ENCODE results near the gene TOE1.
"Not testable (repeated sequence)": the region's sequence is repeated elsewhere in the genome, so short reads cannot be mapped to it uniquely, and the experiment has no call there.

The TOE1 gene

GRCh38 chr1:45339789-45340558 is at the start of gene TOE1, which contains the start of gene MUTYH:
TOE1 (plus strand) TSS chr1:45340170; CDS start chr1:45340253, 83 bp downstream.
MUTYH (minus strand) TSS chr1:45340440; CDS start chr1:45334505, 5,935 bp downstream.
- peak; percentile 82 for DNase-seq (ENCODE audit: low read depth)

DNA sequence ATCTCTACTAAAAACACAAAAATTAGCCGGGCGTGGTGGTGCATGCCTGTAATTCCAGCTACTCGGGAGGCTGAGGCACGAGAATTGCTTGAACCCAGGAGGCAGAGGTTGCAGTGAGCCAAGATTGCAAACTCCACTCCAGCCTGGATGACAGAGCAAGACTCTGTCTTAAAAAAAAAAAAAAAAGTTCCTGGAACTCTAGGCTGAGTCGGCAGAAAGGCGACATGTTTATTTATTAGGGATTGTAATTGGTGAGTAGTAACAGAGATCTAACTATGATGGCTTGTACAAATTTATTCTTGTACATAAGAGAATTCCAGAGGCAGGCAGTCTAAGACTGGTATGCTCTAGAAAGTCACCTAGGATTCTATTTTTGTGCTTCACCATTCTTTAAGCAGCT is 49.0 kb upstream of the TOE1 start:
- DNase-seq (ENCODE audit: low read depth) = not testable (repeated sequence)

DNA sequence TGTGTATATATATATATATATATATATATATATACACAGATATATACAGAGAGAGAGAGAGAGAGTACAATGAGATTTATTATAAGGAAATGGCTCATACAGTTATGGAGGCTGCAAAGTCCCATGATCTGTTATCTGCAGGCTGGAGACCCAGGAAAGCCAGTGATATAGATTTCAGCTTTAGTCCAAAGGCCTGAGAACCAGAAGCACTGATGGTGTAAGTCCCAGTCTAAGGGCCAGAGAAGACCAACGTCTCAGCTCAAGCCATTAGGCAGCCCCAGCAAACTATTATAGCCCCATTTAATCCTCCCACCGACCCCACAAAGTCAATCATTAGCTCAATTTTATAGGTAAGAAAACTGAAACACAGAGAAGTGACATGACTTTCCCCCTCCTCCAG is 48.3 kb upstream of the TOE1 start:
- DNase-seq (ENCODE audit: low read depth) = no peak

DNA sequence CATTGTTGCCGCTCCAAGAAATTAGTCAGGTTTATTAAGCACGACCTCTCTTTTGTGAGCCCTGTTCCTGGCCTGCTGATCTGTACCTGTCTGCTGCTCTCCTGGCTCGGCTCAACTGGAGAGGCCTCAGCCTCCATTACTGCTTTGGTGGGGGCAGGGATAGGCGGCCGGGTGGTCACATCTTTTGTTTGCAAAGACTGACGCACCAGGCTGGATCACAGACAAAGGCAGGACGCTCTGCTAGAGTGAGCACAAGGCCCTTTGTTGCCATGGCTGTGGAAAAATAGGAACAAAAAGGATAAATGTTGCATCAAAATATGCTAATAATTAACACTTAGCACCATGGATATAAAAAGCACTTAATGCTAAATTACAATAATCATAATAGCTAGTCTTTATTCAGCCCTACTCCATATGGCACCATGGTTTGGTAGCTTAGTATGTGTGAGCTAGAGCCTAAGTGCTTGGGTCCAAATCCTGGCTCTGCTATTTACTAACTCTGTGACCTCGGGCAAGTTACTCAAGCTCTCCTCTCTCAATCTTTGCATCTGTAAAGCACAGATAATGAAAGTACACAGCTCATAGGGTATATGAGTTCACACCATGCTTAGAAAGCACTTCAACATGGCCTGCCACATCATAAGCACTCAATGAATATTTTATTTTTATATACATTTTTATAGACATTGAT is 42.2 kb upstream of the TOE1 start:
- DNase-seq (ENCODE audit: low read depth) = no peak

- DNase-seq (ENCODE audit: low read depth) = no peak
Measured at GRCh38 chr1:45299296-45299695, 40.7 kb upstream of the TOE1 start.

DNA sequence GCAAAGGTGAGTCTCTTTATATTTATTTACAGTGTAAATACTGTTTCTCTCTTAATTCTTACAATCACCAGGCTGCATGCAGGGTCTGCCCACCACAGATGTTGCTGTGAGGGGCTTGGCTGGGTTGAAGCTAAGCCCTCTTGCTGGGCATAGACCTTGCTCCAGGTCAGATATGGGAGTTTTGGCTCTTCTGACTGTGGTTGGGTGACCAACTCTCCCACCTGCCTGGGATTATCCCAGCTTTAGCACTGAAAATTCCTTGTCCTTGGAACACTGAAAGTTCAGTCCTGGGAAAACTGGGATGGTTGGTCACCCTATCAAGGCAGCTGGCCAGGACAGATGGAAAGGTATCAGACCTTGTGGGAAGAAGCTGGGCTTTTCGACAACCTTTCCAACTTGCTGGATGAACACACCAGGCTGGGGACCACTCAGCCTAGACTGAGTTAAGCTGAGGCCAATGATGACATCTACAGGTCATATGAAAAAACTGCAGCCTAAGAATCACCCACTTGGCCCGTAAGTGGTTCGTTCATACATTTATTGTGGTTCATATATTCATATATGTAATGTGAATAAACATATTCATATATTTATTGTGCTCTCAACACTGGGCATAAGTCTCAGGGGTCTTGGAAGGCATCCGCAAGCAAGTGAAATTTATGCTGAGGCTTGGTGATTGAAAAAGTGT is 39.8 kb upstream of the TOE1 start:
- peak; percentile 25 for DNase-seq (ENCODE audit: low read depth)

- DNase-seq (ENCODE audit: low read depth) = no peak
Measured at GRCh38 chr1:45300669-45300997, 39.3 kb upstream of the TOE1 start.

DNA sequence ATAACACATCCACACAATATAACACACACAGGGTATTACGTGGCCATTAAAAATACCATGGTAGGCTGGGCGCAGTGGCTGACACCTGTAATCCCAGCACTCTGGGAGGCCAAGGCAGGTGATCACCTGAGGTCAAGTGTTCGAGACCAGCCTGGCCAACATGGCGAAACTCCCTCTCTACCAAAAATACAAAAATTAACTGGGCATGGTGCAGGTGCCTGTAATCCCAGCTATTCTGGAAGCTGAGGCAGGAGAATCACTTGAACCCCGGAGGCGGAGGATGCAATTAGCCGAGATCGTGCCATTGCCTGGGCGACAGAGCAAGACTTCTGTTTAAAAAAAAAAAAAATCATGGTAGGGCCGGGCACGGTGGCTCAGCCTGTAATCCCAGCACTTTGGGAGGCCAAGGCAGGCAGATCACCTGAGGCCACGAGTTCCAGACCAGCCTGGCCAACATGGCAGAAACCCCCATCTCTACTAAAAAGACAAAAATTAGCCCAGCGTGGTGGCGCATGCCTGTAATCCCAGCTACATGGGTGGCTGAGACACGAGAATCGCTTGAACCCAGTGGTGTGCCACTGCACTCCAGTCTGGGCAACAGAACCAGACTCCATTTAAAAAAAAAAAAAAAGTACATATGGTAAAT is 37.3 kb upstream of the TOE1 start:
- no peak for DNase-seq (ENCODE audit: low read depth)

- DNase-seq (ENCODE audit: low read depth) = peak; percentile 97
Measured at GRCh38 chr1:45303520-45304310, 36.3 kb upstream of the TOE1 start.

- no peak for DNase-seq (ENCODE audit: low read depth)
Measured at GRCh38 chr1:45304311-45305081, 35.5 kb upstream of the TOE1 start.

DNA sequence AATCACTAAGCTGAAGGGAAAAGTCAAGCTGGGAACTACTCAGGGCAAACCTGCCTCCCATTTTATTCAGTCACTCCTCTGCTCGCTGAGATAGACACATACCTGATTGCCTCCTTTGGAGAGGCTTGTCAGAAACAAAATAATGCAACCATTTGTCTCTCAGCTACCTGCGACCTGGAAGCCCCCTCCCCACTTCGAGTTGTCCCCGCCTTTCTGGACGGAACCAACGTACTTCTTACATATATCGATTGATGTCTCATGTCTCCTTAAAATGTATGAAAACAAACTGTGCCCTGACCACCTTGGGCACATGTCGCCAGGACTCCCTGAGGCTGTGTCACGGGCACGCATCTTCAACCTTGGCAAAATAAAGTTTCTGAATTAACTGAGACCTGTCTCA is 34.7 kb upstream of the TOE1 start:
- no peak for DNase-seq (ENCODE audit: low read depth)

- no peak for DNase-seq (ENCODE audit: low read depth)
Measured at GRCh38 chr1:45306319-45306718, 33.7 kb upstream of the TOE1 start.

- DNase-seq (ENCODE audit: low read depth) = no peak
Measured at GRCh38 chr1:45306905-45307304, 33.1 kb upstream of the TOE1 start.

- DNase-seq (ENCODE audit: low read depth) = no peak
Measured at GRCh38 chr1:45314266-45314665, 25.7 kb upstream of the TOE1 start.

GRCh38 chr1:45317166-45317565 is 22.8 kb upstream of the TOE1 start:
- DNase-seq (ENCODE audit: low read depth) = no peak

GRCh38 chr1:45319761-45320160 is 20.2 kb upstream of the TOE1 start:
- no peak for DNase-seq (ENCODE audit: low read depth)

DNA sequence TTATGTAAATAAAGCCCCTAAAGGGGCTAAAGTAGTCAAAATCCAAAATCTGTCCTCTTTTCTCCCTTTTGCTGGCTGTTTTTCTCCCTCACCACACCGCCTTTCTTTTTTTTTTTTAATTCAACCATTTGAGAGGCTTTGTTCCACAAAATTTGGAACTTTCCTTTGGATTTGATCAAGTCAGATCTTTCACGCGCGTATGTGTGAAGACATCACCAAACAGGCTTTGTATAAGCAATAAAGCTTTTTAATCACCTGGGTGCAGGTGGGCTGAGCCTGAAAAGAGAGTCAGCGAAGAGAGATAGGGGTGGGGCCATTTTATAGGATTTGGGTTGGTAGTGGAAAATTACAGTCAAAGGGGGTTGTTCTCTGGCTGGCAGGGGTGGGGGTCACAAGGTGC is 18.5 kb upstream of the TOE1 start:
- DNase-seq (ENCODE audit: low read depth) = no peak

GRCh38 chr1:45322486-45323040 is 17.4 kb upstream of the TOE1 start:
- no peak for DNase-seq (ENCODE audit: low read depth)

GRCh38 chr1:45325851-45326506 is 14.0 kb upstream of the TOE1 start:
- no peak for DNase-seq (ENCODE audit: low read depth)
